Measurements from ENCODE around the gene BNC2.

Gene BNC2

DNA sequence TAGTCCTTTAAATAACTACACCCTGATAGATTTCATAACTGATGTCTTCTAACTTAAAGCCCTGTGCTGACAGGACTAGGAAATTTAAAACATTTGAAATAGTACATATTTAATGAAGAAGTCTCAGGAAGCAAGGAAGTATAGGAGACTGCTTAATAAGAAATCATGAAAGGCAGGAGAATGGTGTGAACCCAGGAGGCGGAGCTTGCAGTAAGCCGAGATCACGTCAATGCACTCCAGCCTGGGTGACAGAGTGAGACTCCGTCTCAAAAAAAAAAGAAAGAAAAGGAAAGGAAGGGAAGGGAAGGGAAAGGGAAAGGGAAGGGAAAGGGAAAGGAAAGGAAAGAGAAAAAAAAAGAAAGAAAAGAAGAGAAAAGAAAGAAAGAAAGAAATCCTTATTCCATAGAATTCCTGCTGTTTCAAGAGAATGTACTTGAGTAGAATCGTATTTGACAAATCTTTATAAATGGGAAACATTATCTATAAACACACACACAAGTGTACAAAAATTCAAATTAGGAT is 74.1 kb downstream of the BNC2 start:
- H3K9ac ChIP-seq (ENCODE audit: low read depth in 1 of 2, low read length in 2 of 2), result no peak overlapping the region
- H3K36me3 ChIP-seq (ENCODE audit: control insufficient read depth in 2 of 2, insufficient read depth in 2 of 2, low read length in 2 of 2), result no peaks in the 10 kb centered on the region
- no peak overlapping the region for H3K27ac ChIP-seq (ENCODE audit: low read depth in 2 of 2, low read length in 2 of 2)

DNA sequence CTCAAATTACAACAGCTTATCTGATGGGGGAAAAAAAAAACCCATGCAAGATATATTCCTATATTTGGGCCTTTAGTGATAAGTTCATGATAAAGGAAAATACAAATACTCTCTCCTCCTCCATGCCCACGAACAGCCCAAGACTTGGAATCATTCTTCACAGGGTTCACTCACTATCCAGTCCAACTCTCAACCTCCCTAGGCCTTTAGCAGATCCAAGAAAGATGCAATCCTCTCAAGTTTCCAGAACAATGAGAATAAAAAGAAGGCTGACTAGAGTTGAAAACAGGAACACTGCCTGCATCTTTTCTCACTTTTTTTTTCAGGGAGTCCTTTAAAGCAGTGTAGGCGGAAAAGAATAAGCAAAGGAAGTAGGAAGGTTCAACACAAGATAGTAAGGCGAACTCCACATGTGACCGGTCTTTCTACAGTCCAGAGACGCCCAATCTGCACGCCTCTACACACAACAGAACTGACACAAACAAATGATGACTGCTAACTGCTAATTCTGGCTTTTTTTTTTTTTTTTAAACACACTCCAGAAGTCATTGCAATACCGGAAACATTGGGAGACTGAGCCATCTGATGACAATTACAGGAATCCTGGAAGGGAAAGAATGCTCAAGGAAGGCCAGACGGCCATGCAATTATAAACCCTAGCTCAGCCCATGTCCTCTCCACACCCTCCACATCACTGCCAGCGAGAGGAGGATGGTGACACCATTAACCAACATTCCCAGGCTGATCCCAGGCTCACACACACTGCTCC is 75.4 kb downstream of the BNC2 start:
- Histone ChIP-seq H3K9me3 (ENCODE audit: control insufficient read depth in 2 of 2, low read length in 2 of 2) (no peaks in the 10 kb centered on the region), H3K27ac (ENCODE audit: low read depth in 2 of 2, low read length in 2 of 2) (peak overlapping the region in 1 of 2 donors; percentile 1), H3K9ac (ENCODE audit: low read depth in 1 of 2, low read length in 2 of 2) (no peak overlapping the region), H3K27me3 (ENCODE audit: control insufficient read depth in 2 of 2, insufficient read depth in 2 of 2, low read length in 2 of 2) (no peaks in the 10 kb centered on the region), H3K4me1 (ENCODE audit: control insufficient read depth in 2 of 2, insufficient read depth in 2 of 2, low read length in 2 of 2) (no peaks in the 10 kb centered on the region), H3K36me3 (ENCODE audit: control insufficient read depth in 2 of 2, insufficient read depth in 2 of 2, low read length in 2 of 2) (no peaks in the 10 kb centered on the region), H3K4me3 (ENCODE audit: low read length in 2 of 2) (no peak overlapping the region)

More for the DNA sequence above, 74.1 kb downstream of the BNC2 start:
- Histone ChIP-seq H3K4me3 (ENCODE audit: low read length in 2 of 2) (no peak overlapping the region), H3K4me1 (ENCODE audit: control insufficient read depth in 2 of 2, insufficient read depth in 2 of 2, low read length in 2 of 2) (no peaks in the 10 kb centered on the region), H3K9me3 (ENCODE audit: control insufficient read depth in 2 of 2, low read length in 2 of 2) (no peaks in the 10 kb centered on the region), H3K27me3 (ENCODE audit: control insufficient read depth in 2 of 2, insufficient read depth in 2 of 2, low read length in 2 of 2) (no peaks in the 10 kb centered on the region)

DNA sequence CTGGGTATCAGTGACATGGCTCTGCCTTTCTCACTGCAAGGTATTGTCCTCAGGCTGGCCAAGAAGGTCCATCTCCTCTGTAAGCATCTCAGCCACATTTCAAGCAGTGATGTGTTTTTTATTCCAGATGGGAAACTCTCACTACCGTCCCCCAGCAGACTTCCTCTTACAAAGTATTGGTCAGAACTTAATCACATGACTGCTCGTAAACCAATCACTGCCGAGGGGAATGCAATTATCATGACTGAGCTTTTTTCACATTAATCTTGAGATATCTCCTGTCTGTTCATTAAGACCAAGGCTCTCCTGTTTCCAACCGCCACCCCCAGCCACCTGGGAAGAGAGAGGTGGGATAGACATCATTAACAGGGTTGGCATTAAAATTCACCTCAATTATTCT is 76.4 kb downstream of the BNC2 start:
- no peak overlapping the region for H3K9ac ChIP-seq (ENCODE audit: low read depth in 1 of 2, low read length in 2 of 2)
- H3K27ac ChIP-seq (ENCODE audit: low read depth in 2 of 2, low read length in 2 of 2), result no peak overlapping the region
- H3K27me3 ChIP-seq (ENCODE audit: control insufficient read depth in 2 of 2, insufficient read depth in 2 of 2, low read length in 2 of 2), result no peaks in the 10 kb centered on the region
- H3K4me1 ChIP-seq (ENCODE audit: control insufficient read depth in 2 of 2, insufficient read depth in 2 of 2, low read length in 2 of 2), result no peaks in the 10 kb centered on the region
- H3K36me3 ChIP-seq (ENCODE audit: control insufficient read depth in 2 of 2, insufficient read depth in 2 of 2, low read length in 2 of 2), result no peaks in the 10 kb centered on the region
- no peak overlapping the region for H3K4me3 ChIP-seq (ENCODE audit: low read length in 2 of 2)
- no peaks in the 10 kb centered on the region for H3K9me3 ChIP-seq (ENCODE audit: control insufficient read depth in 2 of 2, low read length in 2 of 2)

DNA sequence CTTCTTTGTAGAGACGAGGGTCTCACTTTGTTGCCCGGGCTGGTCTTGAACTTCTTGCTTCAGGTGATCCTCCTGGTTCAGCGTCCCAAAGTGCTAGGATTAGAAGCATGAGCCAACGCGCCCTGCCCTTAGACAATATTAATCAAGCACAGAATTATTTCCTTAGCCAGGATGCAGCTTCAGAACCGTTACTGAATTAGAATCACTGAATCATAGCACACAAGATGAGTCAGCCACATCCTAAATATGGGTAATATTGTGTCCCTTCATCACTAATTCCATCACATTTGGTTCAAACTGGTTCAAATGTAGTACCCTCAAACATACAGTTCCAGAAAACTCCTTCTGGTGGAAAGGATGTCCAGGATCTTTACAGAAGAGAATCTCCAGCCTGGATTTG is 82.7 kb downstream of the BNC2 start:
- Histone ChIP-seq H3K27ac (ENCODE audit: low read depth in 2 of 2, low read length in 2 of 2) (no peak overlapping the region), H3K4me3 (ENCODE audit: low read length in 2 of 2) (no peak overlapping the region), H3K36me3 (ENCODE audit: control insufficient read depth in 2 of 2, insufficient read depth in 2 of 2, low read length in 2 of 2) (no peaks in the 10 kb centered on the region), H3K9ac (ENCODE audit: low read depth in 1 of 2, low read length in 2 of 2) (no peak overlapping the region), H3K4me1 (ENCODE audit: control insufficient read depth in 2 of 2, insufficient read depth in 2 of 2, low read length in 2 of 2) (no peaks in the 10 kb centered on the region), H3K9me3 (ENCODE audit: control insufficient read depth in 2 of 2, low read length in 2 of 2) (no peaks in the 10 kb centered on the region), H3K27me3 (ENCODE audit: control insufficient read depth in 2 of 2, insufficient read depth in 2 of 2, low read length in 2 of 2) (no peaks in the 10 kb centered on the region)

DNA sequence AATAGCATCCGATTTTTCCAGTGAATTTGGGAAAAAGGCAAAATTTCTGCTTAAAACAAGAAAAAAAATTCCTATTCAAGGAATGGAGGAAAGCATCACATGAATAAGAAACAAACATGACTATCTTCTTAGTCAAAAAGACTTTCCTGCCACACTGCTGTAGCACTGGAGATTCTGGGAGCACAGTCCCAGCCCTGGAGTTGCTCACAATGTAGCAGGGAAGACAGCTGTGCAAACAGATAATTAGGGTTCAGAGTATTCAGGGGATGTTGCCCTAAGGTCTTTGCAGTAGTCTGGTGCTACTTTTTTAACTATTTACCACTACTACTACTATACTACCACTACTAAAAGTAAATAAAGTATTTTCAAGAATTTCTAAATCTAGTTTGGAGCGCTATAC is 86.5 kb downstream of the BNC2 start:
- no peaks in the 10 kb centered on the region for H3K36me3 ChIP-seq (ENCODE audit: control insufficient read depth in 2 of 2, insufficient read depth in 2 of 2, low read length in 2 of 2)
- no peak overlapping the region for H3K27ac ChIP-seq (ENCODE audit: low read depth in 2 of 2, low read length in 2 of 2)
- no peak overlapping the region for H3K9ac ChIP-seq (ENCODE audit: low read depth in 1 of 2, low read length in 2 of 2)
- H3K4me3 ChIP-seq (ENCODE audit: low read length in 2 of 2), result no peak overlapping the region
- H3K27me3 ChIP-seq (ENCODE audit: control insufficient read depth in 2 of 2, insufficient read depth in 2 of 2, low read length in 2 of 2), result no peaks in the 10 kb centered on the region
- H3K4me1 ChIP-seq (ENCODE audit: control insufficient read depth in 2 of 2, insufficient read depth in 2 of 2, low read length in 2 of 2), result no peaks in the 10 kb centered on the region
- no peaks in the 10 kb centered on the region for H3K9me3 ChIP-seq (ENCODE audit: control insufficient read depth in 2 of 2, low read length in 2 of 2)

DNA sequence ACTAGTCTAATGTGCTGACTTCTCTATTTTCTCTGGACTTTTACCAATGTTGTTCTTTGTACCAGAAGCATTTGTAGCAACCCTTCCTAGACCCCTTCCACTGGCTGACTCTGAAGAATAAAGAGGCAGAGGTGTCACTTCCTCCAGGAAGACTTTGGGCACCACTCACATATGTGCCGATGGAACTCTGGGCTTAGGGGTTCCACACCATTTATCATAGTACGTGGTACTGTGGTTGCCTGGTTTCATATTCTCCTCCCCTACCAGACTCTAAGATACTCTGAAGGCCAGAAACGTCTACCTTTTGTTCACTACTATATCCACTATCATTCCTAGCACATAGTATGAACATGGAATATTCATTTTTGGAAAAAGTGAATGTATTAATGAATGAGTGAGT is 88.0 kb downstream of the BNC2 start:
- H3K36me3 ChIP-seq (ENCODE audit: control insufficient read depth in 2 of 2, insufficient read depth in 2 of 2, low read length in 2 of 2), result no peaks in the 10 kb centered on the region

DNA sequence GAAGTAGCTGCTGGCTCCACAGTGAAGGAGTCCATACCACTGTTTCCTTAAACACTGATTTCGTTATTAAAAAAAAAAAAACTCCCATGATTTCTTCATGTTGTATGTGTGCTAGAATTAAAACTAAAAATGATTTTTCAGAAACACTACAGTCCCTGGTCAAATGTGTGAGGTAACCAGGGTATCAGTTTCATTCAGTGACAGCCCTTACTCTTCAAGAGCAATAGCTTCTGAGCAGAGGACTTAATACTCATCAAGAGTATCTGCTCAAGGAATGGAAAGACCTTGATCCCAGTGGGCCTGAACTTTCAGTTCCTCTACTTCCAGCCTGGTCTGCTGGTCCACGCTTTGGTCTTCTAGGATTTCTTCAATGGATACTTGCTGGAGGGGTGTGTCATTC is 95.1 kb downstream of the BNC2 start:
- no peak overlapping the region for H3K9ac ChIP-seq (ENCODE audit: low read depth in 1 of 2, low read length in 2 of 2)
- H3K36me3 ChIP-seq (ENCODE audit: control insufficient read depth in 2 of 2, insufficient read depth in 2 of 2, low read length in 2 of 2), result no peaks in the 10 kb centered on the region
- no peak overlapping the region for H3K27ac ChIP-seq (ENCODE audit: low read depth in 2 of 2, low read length in 2 of 2)
- H3K4me3 ChIP-seq (ENCODE audit: low read length in 2 of 2), result no peak overlapping the region
- no peaks in the 10 kb centered on the region for H3K9me3 ChIP-seq (ENCODE audit: control insufficient read depth in 2 of 2, low read length in 2 of 2)
- H3K4me1 ChIP-seq (ENCODE audit: control insufficient read depth in 2 of 2, insufficient read depth in 2 of 2, low read length in 2 of 2), result no peaks in the 10 kb centered on the region
- no peaks in the 10 kb centered on the region for H3K27me3 ChIP-seq (ENCODE audit: control insufficient read depth in 2 of 2, insufficient read depth in 2 of 2, low read length in 2 of 2)

More for the DNA sequence above, 88.0 kb downstream of the BNC2 start:
- Histone ChIP-seq H3K27me3 (ENCODE audit: control insufficient read depth in 2 of 2, insufficient read depth in 2 of 2, low read length in 2 of 2) (no peaks in the 10 kb centered on the region), H3K9ac (ENCODE audit: low read depth in 1 of 2, low read length in 2 of 2) (no peak overlapping the region), H3K4me3 (ENCODE audit: low read length in 2 of 2) (no peak overlapping the region), H3K9me3 (ENCODE audit: control insufficient read depth in 2 of 2, low read length in 2 of 2) (no peaks in the 10 kb centered on the region), H3K27ac (ENCODE audit: low read depth in 2 of 2, low read length in 2 of 2) (no peak overlapping the region), H3K4me1 (ENCODE audit: control insufficient read depth in 2 of 2, insufficient read depth in 2 of 2, low read length in 2 of 2) (no peaks in the 10 kb centered on the region)

DNA sequence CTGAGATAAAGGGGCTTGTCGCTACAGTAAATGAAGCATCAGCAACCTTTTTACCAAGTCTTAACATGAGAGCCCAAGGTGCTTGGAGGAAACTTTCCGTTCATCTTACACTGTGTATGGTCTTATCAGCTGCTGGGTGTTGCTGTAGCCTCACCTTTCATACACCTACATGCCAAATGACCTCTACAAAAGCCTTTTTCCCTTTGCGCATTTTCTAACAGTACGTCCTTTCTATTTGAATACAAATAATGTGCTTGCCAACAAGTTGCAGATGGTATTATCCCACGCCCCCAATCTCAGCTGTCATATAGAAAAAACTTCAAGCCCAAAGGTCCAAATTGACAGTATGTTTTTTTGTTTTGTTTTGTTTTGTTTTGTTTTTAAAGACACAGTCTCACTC is 96.9 kb downstream of the BNC2 start:
- no peaks in the 10 kb centered on the region for H3K4me1 ChIP-seq (ENCODE audit: control insufficient read depth in 2 of 2, insufficient read depth in 2 of 2, low read length in 2 of 2)
- H3K9ac ChIP-seq (ENCODE audit: low read depth in 1 of 2, low read length in 2 of 2), result no peak overlapping the region
- no peaks in the 10 kb centered on the region for H3K36me3 ChIP-seq (ENCODE audit: control insufficient read depth in 2 of 2, insufficient read depth in 2 of 2, low read length in 2 of 2)
- H3K9me3 ChIP-seq (ENCODE audit: control insufficient read depth in 2 of 2, low read length in 2 of 2), result no peaks in the 10 kb centered on the region
- no peak overlapping the region for H3K27ac ChIP-seq (ENCODE audit: low read depth in 2 of 2, low read length in 2 of 2)
- no peak overlapping the region for H3K4me3 ChIP-seq (ENCODE audit: low read length in 2 of 2)
- no peaks in the 10 kb centered on the region for H3K27me3 ChIP-seq (ENCODE audit: control insufficient read depth in 2 of 2, insufficient read depth in 2 of 2, low read length in 2 of 2)

DNA sequence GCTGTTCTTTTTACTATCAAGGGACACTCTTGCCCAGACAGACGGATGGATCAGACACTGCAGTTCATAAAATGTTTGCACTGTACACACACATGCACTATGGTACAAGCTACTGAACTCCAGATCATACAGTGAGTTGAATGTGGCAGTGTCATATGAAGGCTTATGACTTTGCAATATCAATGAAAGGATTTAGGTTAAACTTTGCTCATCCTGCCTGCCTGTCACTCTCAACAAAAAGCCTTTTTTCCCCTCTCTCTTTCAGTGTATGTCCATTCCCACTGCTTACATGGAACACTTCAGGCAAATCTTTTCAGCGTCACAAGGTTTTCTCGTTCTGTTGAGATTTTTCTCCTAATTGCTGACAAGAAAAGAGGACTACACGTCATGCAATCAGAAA is 97.4 kb downstream of the BNC2 start:
- H3K9ac ChIP-seq (ENCODE audit: low read depth in 1 of 2, low read length in 2 of 2), result no peak overlapping the region
- no peak overlapping the region for H3K27ac ChIP-seq (ENCODE audit: low read depth in 2 of 2, low read length in 2 of 2)

DNA sequence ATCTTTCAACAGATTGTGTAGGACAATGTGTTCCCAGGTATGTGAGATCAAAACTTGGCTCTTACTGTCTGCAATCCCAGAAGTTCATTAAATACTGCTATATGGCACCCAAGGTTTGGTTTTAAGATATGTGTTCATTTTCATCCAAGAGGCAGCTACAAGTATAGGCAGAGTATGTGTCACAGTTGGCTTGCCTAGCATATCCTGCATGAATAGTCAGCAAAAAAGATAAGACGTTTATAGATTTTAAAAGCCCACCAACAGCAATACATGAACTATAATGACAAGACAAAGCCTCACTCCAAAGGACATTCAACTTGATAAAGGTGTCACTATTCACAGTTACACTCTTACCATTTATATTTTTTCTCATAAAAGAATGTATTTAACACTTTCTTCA is 99.1 kb downstream of the BNC2 start:
- Histone ChIP-seq H3K27ac (ENCODE audit: low read depth in 2 of 2, low read length in 2 of 2) (no peak overlapping the region), H3K9ac (ENCODE audit: low read depth in 1 of 2, low read length in 2 of 2) (no peak overlapping the region), H3K4me3 (ENCODE audit: low read length in 2 of 2) (no peak overlapping the region), H3K4me1 (ENCODE audit: control insufficient read depth in 2 of 2, insufficient read depth in 2 of 2, low read length in 2 of 2) (no peaks in the 10 kb centered on the region), H3K36me3 (ENCODE audit: control insufficient read depth in 2 of 2, insufficient read depth in 2 of 2, low read length in 2 of 2) (no peaks in the 10 kb centered on the region), H3K27me3 (ENCODE audit: control insufficient read depth in 2 of 2, insufficient read depth in 2 of 2, low read length in 2 of 2) (no peaks in the 10 kb centered on the region), H3K9me3 (ENCODE audit: control insufficient read depth in 2 of 2, low read length in 2 of 2) (no peaks in the 10 kb centered on the region)

More for the DNA sequence above, 97.4 kb downstream of the BNC2 start:
- H3K9me3 ChIP-seq (ENCODE audit: control insufficient read depth in 2 of 2, low read length in 2 of 2), result no peaks in the 10 kb centered on the region
- no peaks in the 10 kb centered on the region for H3K4me1 ChIP-seq (ENCODE audit: control insufficient read depth in 2 of 2, insufficient read depth in 2 of 2, low read length in 2 of 2)
- no peaks in the 10 kb centered on the region for H3K36me3 ChIP-seq (ENCODE audit: control insufficient read depth in 2 of 2, insufficient read depth in 2 of 2, low read length in 2 of 2)
- no peak overlapping the region for H3K4me3 ChIP-seq (ENCODE audit: low read length in 2 of 2)
- no peaks in the 10 kb centered on the region for H3K27me3 ChIP-seq (ENCODE audit: control insufficient read depth in 2 of 2, insufficient read depth in 2 of 2, low read length in 2 of 2)

Data from mucosa of rectum (tissue), 2 donors.